WTC11 (cell line): ENCODE results near the gene SKAP1. TPM values are rescaled to one million over a fixed set of nuclear protein-coding genes. Genes with fewer than 3 reads are reported as not detected.

Experiments
- ATAC-seq: fragments of 200-7000 bp; cut with Tn5 transposase; 2 replicates; pipeline ENCODE4 v1.10.0; 2021; ENCODE audit warnings: mild to moderate bottlenecking, moderate library complexity
- CTCF ChIA-PET: fragments of 300-600 bp; sonication (Branson Sonifier 250); formaldehyde crosslinking; loops from one replicate; lab custom pipeline; 2021; ENCODE audit warnings: antibody characterized with exemption; lab: Charles Lee
- POLR2A ChIA-PET: fragments of 350-600 bp; sonication (Branson Sonifier 250); formaldehyde crosslinking; loops from one replicate; lab custom pipeline; 2021; ENCODE audit warnings: antibody characterized with exemption; lab: Charles Lee
- DNase-seq: peaks from one replicate; pipeline ENCODE4 v3.0.0; 2021; ENCODE audit warnings: low spot score
- H3K27ac Mint-ChIP-seq: 2 replicates; pipeline ENCODE4 v1.8.0; 2021; ENCODE audit warnings: mixed read lengths
- H3K27me3 Mint-ChIP-seq: 2 replicates; pipeline ENCODE4 v1.8.0; 2021; ENCODE audit warnings: low read depth, mild to moderate bottlenecking, moderate library complexity, mixed read lengths
- H3K36me3 Mint-ChIP-seq: 2 replicates; pipeline ENCODE4 v1.8.0; 2021; ENCODE audit warnings: mixed read lengths
- H3K4me1 Mint-ChIP-seq: 2 replicates; pipeline ENCODE4 v1.8.0; 2022; ENCODE audit warnings: mixed read lengths
- H3K4me3 Mint-ChIP-seq: 2 replicates; pipeline ENCODE4 v1.8.0; 2021; ENCODE audit warnings: mild to moderate bottlenecking, moderate library complexity, mixed read lengths
- H3K9me3 Mint-ChIP-seq: 2 replicates; pipeline ENCODE4 v1.8.0; 2021; ENCODE audit warnings: mixed read lengths
- ATF3 ChIP-seq: sonication (generic); formaldehyde crosslinking; conservative IDR thresholded peaks from 2 replicates; pipeline ENCODE4 v1.8.1; 2022; ENCODE audit warnings: mild to moderate bottlenecking, missing genetic modification reagents
- ATF6 ChIP-seq: sonication (generic); formaldehyde crosslinking; IDR thresholded peaks from 2 replicates; pipeline ENCODE4 v1.8.1; 2023; ENCODE audit warnings: mild to moderate bottlenecking, missing genetic modification reagents
- CTCF ChIP-seq: fragments of 200-600 bp; IDR thresholded peaks from 2 replicates; pipeline ENCODE4 v1.8.0; 2022; ENCODE audit warnings: antibody characterized with exemption
- EMX1 ChIP-seq: fragments of 250-450 bp; sonication (Bioruptor Pico); IDR thresholded peaks from 2 replicates; pipeline ENCODE4 v1.8.0; 2021; ENCODE audit warnings: mild to moderate bottlenecking
- FOXP1 ChIP-seq: sonication (generic); formaldehyde crosslinking; IDR thresholded peaks from 2 replicates; pipeline ENCODE4 v1.8.0; 2022; ENCODE audit warnings: missing genetic modification reagents, mild to moderate bottlenecking, moderate library complexity, borderline replicate concordance
- GTF2I ChIP-seq: fragments of 250-450 bp; sonication (Bioruptor Pico); conservative IDR thresholded peaks from 2 replicates; pipeline ENCODE4 v1.4.0; 2021; ENCODE audit warnings: mild to moderate bottlenecking
- RORB ChIP-seq: fragments of 250-450 bp; sonication (Bioruptor Pico); IDR thresholded peaks from 2 replicates; pipeline ENCODE4 v1.9.0; 2021; ENCODE audit warnings: mild to moderate bottlenecking
- ZNF263 ChIP-seq: sonication (generic); formaldehyde crosslinking; IDR thresholded peaks from 2 replicates; pipeline ENCODE4 v1.8.1; 2022; ENCODE audit warnings: low read depth, mild to moderate bottlenecking, moderate library complexity, missing genetic modification reagents
- ZNF512 ChIP-seq: sonication (generic); formaldehyde crosslinking; IDR thresholded peaks from 2 replicates; pipeline ENCODE4 v1.8.1; 2022; ENCODE audit warnings: missing genetic modification reagents, borderline replicate concordance
- ZNF532 ChIP-seq: fragments of 250-450 bp; sonication (Bioruptor Pico); IDR thresholded peaks from 2 replicates; pipeline ENCODE4 v1.9.0; 2021; ENCODE audit warnings: mild to moderate bottlenecking, borderline replicate concordance
- total RNA-seq: library from RNA; stranded (reverse); gene quantifications from 3 replicates; pipeline ENCODE4 v1.2.3, GENCODE V29; 2021

The SKAP1 gene
- total RNA-seq, 1 experiment from 2014 or later = not detected

GRCh38 chr17:48229936-48230335 lies 200.1 kb downstream of the SKAP1 start:
- DNase-seq = no peak

GRCh38 chr17:48228720-48229119 lies 201.3 kb downstream of the SKAP1 start:
- Mint-ChIP-seq H3K4me1 (peaks cover 18% of the 10 kb centered on the region), H3K36me3 (no peaks in the 10 kb centered on the region), H3K4me3 (no peak overlapping the region), H3K9me3 (no peaks in the 10 kb centered on the region), H3K27ac (no peak overlapping the region), H3K27me3 (no peaks in the 10 kb centered on the region; the same call in 1 of the 2 replicates)
- TF ChIP-seq RORB (CRISPR knock-in tag) = no peak
- TF ChIP-seq FOXP1 (CRISPR knock-in tag) = no peak
- TF ChIP-seq EMX1 (CRISPR knock-in tag) = no peak
- no peak for TF ChIP-seq ZNF263 (CRISPR knock-in tag)
- no peak for TF ChIP-seq ZNF512 (CRISPR knock-in tag)
- no peak for TF ChIP-seq GTF2I (CRISPR knock-in tag)
- ChIA-PET POLR2A (no interaction called here), CTCF (interaction anchor here (0.5 to 3.2 kb wide), 63 partner anchors 8 to 539 kb away, joined by 3 to 78 read pairs (median 5); no protein-coding TSS in a partner anchor)
- DNase-seq (peak; percentile 60), ATAC-seq (peak; percentile 99)

More at GRCh38 chr17:48229936-48230335, 200.1 kb downstream of the SKAP1 start:
- H3K27me3 Mint-ChIP-seq = peaks cover 2% of the 10 kb centered on the region; the same call in 1 of the 2 replicates
- TF ChIP-seq GTF2I (CRISPR knock-in tag) (no peak), ZNF532 (no peak), ATF3 (CRISPR knock-in tag) (no peak), ATF6 (CRISPR knock-in tag) (no peak), CTCF (no peak), RORB (CRISPR knock-in tag) (no peak)
- no peak for ATAC-seq
- H3K9me3 Mint-ChIP-seq = no peaks in the 10 kb centered on the region
- ChIA-PET POLR2A (no interaction called here), CTCF (interaction anchor here (1.2 to 1.8 kb wide), 8 partner anchors 12 to 150 kb away, joined by 5 to 25 read pairs (median 9); no protein-coding TSS in a partner anchor)
- peaks cover 10% of the 10 kb centered on the region for H3K4me1 Mint-ChIP-seq
- no peaks in the 10 kb centered on the region for H3K36me3 Mint-ChIP-seq
- H3K4me3 Mint-ChIP-seq = no peak overlapping the region
- H3K27ac Mint-ChIP-seq = no peak overlapping the region
